KMS-11 (cell line): ENCODE measurements around the gene TCP10L.

Experiments used
- H2AFZ ChIP-seq: fragments of 200-600 bp; sonication (generic); 2 replicates; pipeline ENCODE4 v1.6.1; 2016; ENCODE audit warnings: antibody characterized with exemption, mixed run types, low read depth
- H3K27ac ChIP-seq: fragments of 200-600 bp; sonication (generic); 2 replicates; pipeline ENCODE4 v1.6.1; 2016; ENCODE audit warnings: mild to moderate bottlenecking, mixed run types
- H3K27me3 ChIP-seq: fragments of 200-600 bp; sonication (generic); 2 replicates; pipeline ENCODE4 v1.6.1; 2017; ENCODE audit warnings: mild to moderate bottlenecking, low read depth, mixed run types, moderate library complexity; ENCODE audit not compliant: insufficient read depth
- H3K36me3 ChIP-seq: fragments of 200-600 bp; sonication (generic); 2 replicates; pipeline ENCODE4 v1.6.1; 2017; ENCODE audit warnings: mild to moderate bottlenecking, mixed run types; ENCODE audit not compliant: insufficient read depth
- H3K4me1 ChIP-seq: fragments of 200-600 bp; sonication (generic); 2 replicates; pipeline ENCODE4 v1.6.1; 2016; ENCODE audit warnings: mild to moderate bottlenecking, low read depth, mixed run types; ENCODE audit not compliant: poor library complexity, severe bottlenecking
- H3K4me2 ChIP-seq: fragments of 200-600 bp; sonication (generic); 2 replicates; pipeline ENCODE4 v1.7.0; 2016; ENCODE audit warnings: mild to moderate bottlenecking, mixed run types
- H3K4me3 ChIP-seq: fragments of 200-600 bp; sonication (generic); IDR thresholded peaks from 2 replicates; pipeline ENCODE4 v1.6.1; 2017; ENCODE audit warnings: low read depth, low read length, mixed read lengths; ENCODE audit not compliant: insufficient read depth
- H3K79me2 ChIP-seq: fragments of 200-600 bp; sonication (generic); 2 replicates; pipeline ENCODE4 v1.6.1; 2016; ENCODE audit warnings: low read depth, mixed run types; ENCODE audit not compliant: insufficient read depth
- H3K9ac ChIP-seq: fragments of 200-600 bp; sonication (generic); 2 replicates; pipeline ENCODE4 v1.6.1; 2016; ENCODE audit warnings: mild to moderate bottlenecking, mixed run types
- H4K20me1 ChIP-seq: fragments of 200-600 bp; sonication (generic); 2 replicates; pipeline ENCODE4 v1.6.1; 2016; ENCODE audit warnings: mild to moderate bottlenecking, mixed run types; ENCODE audit not compliant: insufficient read depth
- TF ChIP-seq, protein P1 (sequence below): fragments of 200-600 bp; sonication (generic); conservative IDR thresholded peaks from 2 replicates; pipeline ENCODE4 v1.6.1; 2017; ENCODE audit warnings: low read depth, mild to moderate bottlenecking, antibody characterized with exemption, low read length, moderate library complexity, mixed read lengths

The TCP10L gene

DNA sequence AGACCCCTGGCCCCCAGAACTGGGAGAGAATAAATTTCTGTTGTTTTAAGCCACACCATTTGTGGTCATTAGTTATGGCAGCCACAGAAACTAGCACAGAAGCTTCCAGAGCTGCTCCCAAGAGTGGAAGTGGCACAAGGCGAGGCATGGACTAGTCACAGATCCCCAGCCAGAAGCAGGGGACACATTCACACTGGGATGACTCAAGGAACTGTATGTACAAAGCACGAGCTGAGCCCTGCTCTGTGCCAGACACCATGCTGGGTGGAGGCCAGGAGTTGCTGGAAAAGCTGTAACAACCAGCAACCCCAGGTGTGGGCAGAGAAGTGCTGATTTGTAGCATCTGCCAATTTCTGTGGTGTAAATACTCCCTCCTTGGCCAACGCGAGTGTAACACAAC, 55.6 kb downstream of the TCP10L start:
- Histone ChIP-seq H3K27me3 (no peaks in the 10 kb centered on the region), H3K4me2 (no peak overlapping the region), H3K4me3 (no peak overlapping the region), H3K9ac (no peak overlapping the region), H2AFZ (no peak overlapping the region), H3K79me2 (no peaks in the 10 kb centered on the region), H3K27ac (no peak overlapping the region), H3K4me1 (no peaks in the 10 kb centered on the region), H3K36me3 (no peaks in the 10 kb centered on the region), H4K20me1 (no peaks in the 10 kb centered on the region)
- TF ChIP-seq, protein P1, sequence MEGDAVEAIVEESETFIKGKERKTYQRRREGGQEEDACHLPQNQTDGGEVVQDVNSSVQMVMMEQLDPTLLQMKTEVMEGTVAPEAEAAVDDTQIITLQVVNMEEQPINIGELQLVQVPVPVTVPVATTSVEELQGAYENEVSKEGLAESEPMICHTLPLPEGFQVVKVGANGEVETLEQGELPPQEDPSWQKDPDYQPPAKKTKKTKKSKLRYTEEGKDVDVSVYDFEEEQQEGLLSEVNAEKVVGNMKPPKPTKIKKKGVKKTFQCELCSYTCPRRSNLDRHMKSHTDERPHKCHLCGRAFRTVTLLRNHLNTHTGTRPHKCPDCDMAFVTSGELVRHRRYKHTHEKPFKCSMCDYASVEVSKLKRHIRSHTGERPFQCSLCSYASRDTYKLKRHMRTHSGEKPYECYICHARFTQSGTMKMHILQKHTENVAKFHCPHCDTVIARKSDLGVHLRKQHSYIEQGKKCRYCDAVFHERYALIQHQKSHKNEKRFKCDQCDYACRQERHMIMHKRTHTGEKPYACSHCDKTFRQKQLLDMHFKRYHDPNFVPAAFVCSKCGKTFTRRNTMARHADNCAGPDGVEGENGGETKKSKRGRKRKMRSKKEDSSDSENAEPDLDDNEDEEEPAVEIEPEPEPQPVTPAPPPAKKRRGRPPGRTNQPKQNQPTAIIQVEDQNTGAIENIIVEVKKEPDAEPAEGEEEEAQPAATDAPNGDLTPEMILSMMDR: no peak

- Histone ChIP-seq H2AFZ (no peak overlapping the region), H3K9ac (no peak overlapping the region)
These were observed 60.0 kb downstream of the TCP10L start for GRCh38 chr21:32525282-32525681.

DNA sequence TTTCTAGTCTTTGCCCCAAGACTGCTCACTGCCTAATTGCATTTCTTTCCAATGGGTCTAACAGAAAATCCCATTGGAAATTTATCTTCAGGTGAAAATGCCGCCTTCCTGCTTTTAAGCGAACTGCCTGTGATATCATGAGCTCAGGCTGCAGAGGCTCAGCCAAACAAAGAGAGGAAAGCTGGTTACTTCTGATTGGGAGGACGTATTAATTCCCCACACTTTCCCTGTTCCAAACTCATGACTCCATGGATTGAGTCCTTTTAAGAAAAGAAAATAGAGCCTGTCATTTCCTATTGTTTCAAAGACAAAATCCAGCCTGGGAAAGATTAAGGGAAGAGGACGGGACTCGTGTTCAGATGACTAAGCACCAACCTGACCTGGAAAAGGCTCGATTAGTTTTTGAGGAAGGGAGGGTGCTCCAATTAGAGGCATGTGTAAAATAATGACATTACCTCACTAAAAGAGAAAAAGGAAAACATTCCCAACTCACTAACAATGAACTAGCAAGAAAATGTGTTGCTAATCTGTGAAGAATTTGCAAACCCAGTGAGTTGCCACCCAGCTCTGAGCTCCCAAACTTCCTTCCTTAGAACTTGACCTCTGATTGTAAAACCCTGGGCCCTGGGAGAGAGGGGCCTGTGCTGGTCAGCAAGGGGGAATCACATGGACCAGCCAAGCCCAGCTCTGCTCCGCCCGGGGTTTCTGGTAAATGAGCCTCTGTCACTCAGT, 61.2 kb downstream of the TCP10L start:
- H3K27me3 ChIP-seq: no peaks in the 10 kb centered on the region
- no peaks in the 10 kb centered on the region for H3K4me1 ChIP-seq
- H3K27ac ChIP-seq: no peak overlapping the region
- no peak overlapping the region for H2AFZ ChIP-seq
- H3K4me2 ChIP-seq: no peak overlapping the region
- H3K36me3 ChIP-seq: no peaks in the 10 kb centered on the region
- no peak overlapping the region for H3K4me3 ChIP-seq
- H3K79me2 ChIP-seq: no peaks in the 10 kb centered on the region
- TF ChIP-seq, protein P1: no peak
- no peaks in the 10 kb centered on the region for H4K20me1 ChIP-seq
- H3K9ac ChIP-seq: no peak overlapping the region

More at GRCh38 chr21:32525282-32525681, 60.0 kb downstream of the TCP10L start:
- no peaks in the 10 kb centered on the region for H3K79me2 ChIP-seq
- TF ChIP-seq, protein P1: no peak
- H3K27ac ChIP-seq: no peak overlapping the region
- H3K4me1 ChIP-seq: no peaks in the 10 kb centered on the region
- no peak overlapping the region for H3K4me2 ChIP-seq
- H3K27me3 ChIP-seq: no peaks in the 10 kb centered on the region
- H4K20me1 ChIP-seq: no peaks in the 10 kb centered on the region
- no peaks in the 10 kb centered on the region for H3K36me3 ChIP-seq
- no peak overlapping the region for H3K4me3 ChIP-seq
